ENCODE measurements around the gene MRTFA.
"Not testable (repeated sequence)": the region's sequence is repeated elsewhere in the genome, so short reads cannot be mapped to it uniquely, and the experiment has no call there.

Gene MRTFA

DNA sequence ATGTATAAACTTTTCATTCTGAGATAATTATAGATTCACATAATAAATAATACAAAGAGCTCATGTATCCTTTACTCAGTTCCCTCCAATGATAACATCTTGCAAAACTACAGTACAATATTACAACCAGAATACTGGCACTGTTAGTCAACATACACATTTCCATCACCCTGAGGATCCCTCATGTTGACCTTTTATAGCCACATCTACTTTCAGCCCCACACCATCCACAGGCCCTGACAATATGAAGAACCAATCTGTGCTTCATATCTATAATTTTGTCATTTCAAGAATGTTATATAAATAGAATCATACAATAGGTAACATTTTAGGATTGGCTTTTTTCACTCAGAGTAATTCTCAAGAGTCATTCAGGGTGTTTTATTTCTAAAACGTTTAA lies 115.5 kb downstream of the MRTFA start:
- no peak for DNase-seq (ENCODE audit: low read depth)

DNA sequence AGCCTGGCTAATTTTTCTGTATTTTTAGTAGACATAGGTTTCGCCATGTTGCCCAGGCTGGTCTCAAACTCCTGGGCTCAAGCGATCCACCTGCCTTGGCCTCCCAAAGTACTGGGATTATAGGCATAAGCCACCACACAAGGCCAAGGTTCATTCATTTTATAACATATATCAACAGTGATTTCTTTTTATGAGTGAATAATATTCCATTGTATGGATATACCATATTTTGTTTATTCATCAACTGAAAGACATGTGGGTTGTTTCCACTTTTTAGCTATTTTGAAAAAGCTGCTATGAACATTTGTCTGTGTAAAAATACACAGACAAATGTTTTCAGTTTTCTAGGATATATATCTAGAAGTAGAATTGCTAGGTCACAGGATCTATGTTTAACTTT lies 116.0 kb downstream of the MRTFA start:
- no peak for DNase-seq (ENCODE audit: low read depth)

DNA sequence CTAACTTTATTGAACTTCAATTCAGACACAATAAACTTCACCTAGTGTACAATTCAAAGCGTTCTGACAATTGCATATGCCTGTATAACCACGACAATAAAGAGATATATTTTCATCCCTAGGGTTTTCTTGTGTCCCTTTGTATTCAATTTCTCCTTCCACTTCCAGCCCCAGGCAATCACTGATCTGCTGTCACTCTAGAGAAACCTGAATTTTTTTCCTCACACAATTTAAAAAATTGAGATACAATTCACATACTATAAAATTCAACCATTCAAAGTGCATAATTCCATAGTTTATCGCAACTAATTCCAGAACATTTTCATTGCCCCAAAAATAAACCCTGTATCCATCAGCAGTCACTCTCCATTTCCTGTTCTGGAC lies 116.6 kb downstream of the MRTFA start:
- no peak for DNase-seq (ENCODE audit: low read depth)

DNA sequence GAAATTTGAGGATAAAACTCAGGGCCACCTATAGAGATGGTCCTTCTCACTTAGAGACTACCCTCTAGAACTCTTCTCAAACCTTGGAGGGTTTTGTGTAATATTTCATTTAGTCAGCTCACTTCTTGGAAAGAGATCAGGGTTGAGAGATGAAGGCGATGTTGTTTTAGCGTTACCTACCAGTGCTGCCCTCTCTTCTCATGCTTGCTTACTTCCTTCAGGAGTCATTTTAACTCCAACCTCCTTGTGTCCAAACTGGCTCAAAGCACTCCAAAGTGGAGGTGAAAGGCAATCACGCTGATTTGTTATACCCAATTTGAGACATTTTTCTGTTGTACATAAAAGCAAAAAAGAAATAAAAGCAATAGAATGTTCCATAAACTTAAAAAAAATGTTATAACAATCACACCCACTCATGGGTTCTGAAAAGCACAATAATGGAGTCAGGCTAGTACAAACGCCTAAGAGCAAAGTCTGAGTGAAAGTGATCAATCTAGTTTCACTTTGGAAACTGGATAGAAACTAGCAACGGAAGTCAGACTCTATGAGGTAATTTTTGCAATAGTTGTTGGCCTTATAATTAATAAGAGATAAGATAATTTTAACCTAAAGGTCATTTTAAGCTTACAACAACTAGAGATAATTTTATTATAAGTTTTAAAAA lies 117.1 kb downstream of the MRTFA start:
- no peak for DNase-seq (ENCODE audit: low read depth)

DNA sequence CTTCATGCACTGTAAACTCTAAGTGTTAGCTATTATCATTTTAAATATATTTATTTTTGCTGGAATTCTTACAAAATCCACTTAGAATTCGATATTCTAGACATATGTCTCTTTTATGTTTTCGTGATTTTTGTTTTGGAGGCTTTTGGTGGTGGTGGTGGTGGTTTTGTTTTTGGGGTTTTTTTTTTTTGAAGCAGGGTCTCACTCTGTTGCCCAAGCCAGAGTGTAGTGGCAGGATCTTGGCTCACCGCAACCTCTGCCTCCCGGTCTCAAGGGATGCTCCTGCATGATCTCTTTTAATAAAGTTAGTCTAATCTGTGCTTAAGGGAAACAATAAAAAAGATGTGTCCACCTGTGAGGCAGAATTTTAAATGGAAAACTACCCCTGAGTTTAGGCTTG lies 117.7 kb downstream of the MRTFA start:
- no peak for DNase-seq (ENCODE audit: low read depth)

DNA sequence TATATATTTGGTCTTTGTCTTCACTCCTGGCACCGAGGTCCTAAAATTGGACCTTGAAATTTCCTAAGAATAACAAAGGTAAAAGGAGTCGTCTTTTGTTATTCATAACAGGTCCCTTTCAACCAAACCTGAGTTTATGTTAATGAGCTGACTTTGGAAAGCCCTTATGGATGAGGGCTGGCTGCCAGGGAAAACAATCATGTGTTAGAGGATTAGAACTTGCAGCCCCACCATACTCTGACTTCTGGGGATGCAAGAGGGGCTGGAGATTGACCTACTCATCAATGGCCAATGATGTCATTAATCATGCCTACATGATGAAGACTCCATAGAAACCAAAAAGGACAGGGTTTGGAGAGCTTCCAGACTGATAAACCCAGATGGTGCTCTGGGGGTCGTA lies 118.9 kb downstream of the MRTFA start:
- DNase-seq (ENCODE audit: low read depth): no peak

DNA sequence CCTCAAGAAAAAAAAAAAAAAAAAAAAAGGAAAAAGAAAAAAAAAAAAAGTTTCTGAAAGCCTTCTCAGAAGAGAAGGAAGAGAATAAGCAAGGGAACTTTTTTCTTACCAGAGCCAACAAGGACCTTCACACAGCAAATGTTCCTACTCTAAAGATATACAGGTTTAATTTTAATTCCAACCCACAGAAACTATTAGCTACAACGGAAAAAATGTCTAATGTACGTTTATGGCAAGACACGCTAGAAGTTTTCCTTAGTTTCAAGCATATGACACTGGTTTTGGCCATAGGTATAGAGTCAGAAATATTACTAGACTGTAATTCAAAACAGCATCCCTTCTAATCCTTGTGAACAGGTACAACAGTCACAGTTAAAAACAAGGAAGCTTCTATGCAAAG lies 120.1 kb downstream of the MRTFA start:
- no peak for DNase-seq (ENCODE audit: low read depth)

DNA sequence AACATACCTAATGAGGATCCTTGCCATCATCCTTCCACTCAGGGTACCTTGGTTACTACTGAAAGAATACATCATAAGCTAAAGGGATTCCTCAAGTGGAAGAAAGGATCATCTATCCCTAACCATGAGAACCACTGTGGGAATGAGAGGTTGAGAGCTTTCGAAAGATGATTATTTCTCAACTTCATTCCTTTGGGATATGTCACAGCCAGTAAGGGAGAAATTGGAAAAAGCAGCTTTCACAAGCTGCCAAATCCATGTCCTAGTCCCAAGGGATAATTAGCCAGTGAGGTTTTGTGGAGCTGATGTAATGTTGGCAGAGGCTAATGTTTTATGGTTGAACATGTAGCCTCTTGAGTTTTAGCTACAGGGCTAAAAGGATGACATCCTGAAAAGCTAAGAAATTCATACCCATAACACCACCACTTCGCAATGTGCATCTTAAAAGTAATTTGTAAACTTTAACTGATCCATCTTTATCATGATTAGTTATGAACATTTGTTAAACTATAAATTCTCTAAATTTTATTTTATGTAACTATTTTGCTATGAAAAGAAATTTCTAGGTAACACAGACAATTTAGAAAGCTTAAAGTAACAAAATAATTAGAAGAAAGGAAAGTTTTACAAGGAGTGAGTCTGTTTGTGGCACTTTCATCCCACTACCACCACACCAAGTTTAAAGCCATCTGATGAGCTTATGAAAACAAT lies 123.9 kb downstream of the MRTFA start:
- DNase-seq (ENCODE audit: low read depth): no peak

DNA sequence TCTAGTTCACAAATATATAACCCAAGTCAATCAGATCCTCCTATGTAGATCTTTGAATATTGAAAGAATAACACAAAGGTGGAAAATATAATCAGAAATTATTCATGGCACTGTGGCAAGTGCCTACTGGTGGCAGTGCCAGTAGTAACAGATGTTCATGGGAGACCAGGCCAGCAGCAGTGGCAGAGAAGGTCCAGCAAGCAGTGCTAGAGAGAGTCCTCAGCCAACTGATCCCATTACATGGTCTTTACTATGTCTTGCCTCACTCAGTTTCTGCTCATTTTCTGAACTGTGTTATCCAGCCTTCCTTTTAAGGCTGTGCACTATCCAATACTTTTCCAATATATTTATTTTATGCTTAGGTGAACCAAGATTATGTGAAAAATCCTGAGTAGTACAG lies 124.9 kb downstream of the MRTFA start:
- no peak for DNase-seq (ENCODE audit: low read depth)

DNA sequence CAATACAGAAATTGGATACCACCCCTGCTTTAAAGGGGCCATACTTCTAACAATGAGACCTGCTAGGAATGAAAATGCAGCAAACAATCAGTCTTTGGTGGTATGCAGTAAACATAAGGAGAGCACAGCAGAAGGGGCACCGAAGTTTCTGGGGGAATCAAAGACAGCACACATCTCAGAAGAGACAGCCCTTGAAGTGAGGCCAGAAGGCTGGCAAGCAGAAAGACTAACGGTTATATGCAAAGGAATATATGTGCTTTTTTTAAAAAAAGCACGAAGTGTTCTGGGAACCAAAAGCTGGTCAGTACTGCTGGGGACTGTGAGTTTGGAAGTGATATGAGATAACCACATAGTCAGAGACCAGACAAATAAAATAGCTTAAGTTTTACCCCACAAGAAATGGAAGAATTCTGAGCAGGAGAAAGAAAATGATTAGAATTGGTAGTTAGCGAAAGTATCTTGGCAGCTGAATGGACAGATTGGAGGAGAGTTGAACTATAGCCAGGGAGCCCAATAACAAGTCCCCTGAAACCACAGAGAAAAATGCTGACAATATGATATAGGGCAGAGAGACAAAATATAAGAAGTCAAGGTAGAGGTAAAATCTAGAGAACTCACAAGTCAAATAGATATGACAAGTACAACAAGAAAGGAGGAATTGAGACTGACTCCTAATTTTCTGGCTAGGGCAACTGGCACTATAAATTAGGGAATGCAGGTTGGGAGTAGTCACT lies 125.7 kb downstream of the MRTFA start:
- no peak for DNase-seq (ENCODE audit: low read depth)

DNA sequence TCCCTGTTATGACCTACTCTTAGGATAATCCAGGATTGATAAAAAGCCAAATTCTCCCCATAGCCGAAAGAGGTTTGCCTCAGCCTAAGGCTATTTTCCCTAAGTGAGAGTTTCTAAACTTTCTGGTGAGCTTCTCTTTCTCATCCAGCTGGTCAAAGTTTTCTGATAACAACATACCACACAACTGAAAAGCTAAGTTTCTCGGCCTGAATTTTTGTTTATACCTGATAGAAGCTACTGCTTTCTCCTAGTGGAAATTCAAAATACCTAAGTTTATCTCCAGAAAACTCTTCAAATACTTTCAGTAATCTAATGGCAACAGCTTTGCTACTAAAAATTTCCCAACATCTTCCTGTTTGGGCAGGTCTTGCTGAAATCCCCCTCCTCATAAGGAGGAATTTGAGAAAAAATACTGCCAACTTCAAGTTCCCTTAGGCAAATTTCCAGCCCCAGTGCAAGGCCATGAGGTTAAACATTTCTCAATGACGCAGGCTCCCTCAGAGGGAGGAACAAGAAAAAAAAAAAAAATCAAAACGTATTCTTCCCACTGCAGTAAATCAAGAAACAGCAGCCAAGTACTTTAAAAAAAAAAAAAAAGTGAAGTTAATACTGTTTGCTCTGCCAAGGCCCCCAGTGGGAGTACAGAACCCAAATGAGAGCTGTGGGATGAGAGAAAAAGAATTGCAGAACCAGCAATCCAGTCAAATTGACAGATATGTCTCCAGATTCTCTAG lies 127.0 kb downstream of the MRTFA start:
- no peak for DNase-seq (ENCODE audit: low read depth)

DNA sequence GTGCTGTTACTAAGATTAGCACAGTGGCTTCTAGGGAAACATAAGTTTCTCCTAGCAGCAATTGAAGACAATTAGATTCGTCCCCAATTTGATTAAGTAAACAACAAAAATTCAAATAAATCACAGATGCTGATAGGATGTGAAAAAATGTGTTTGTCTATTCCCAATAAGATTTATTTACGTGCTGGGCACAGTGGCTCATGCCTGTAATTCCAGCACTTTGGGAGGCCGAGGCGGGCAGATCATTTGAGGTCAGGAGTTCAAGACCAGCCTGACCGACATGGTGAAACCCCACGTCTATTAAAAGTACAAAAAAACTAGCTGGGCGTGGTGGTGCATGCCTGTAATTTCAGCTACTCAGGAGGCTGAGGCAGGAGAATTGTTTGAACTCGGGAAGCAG lies 128.5 kb downstream of the MRTFA start:
- DNase-seq (ENCODE audit: low read depth): not testable (repeated sequence)

DNA sequence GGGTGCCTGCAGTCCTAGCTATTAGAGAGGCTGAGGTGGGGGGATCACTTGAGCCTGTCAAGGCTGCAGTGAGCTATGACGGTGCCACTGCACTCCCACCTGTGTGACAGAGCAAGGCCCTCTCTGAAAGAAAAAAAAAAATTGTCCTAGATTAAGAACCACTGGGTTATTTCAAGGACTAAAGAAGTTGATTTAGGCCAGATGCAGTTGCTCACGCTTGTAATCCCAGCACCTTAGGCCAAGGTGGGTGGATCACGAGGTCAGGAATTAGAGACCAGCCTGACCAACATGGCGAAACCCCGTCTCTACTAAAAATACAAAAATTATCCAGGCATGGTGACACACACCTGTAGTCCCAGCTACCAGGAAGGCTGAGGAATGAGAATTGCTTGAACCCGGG lies 129.0 kb downstream of the MRTFA start:
- DNase-seq (ENCODE audit: low read depth): no peak

DNA sequence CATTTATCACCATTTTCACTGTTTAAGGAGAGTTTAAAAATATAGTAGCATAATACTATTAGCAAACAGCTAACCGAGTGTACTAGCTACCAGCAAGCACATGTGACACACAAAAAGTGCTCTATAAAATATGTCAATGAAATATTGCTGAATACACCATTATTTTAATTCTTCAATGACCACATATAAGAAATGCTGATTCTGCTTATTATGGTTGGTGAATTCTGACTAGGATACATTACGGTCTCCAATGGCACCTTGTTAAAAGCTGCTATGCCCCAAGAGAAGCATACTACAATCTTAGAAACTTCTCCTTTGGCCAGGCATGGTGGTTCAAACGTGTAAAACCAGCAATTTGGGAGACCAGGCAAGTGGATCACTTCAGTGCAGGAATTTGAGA lies 129.8 kb downstream of the MRTFA start:
- DNase-seq (ENCODE audit: low read depth): no peak

DNA sequence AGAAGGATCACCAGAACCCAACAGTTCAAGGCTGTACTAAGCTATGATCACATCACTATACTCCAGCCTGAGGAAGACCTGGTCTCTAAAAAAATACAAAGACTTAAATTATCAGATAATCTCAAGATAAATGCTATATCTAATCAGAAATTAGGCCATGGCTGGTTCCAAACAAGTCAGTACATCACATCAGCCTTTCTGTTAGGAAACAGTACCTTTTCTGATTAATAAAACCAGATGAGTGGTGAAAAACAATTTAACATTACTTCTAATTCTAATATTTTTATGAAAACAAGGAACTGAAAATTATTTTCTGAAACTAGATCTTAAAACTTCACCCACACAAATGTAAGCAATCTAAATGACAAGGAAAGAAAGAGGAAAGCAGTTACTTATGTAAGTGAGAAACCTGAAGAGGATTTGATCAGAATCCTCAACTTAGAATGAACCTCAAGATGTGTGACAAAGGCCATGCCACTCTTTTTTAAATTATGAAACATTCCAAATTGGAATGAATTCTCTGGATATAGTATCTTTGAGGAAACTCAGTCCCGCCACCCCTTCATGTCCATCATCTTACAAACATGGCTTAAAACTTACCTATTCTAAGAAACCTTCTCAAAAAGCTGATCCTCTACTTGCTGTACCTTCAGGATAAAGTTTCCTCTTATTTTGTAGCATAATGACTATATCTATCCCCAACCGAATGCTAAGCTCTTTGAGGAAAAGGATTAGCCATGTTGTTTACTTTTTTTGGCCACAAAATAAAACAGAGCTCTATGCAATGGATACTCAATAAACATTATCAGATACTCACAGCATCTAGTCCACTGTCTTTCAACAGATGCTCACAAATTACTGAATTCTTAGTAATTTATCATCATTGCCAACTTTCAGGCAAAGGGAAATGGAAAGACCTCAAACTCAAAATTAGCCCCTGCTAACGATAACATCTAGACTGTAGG lies 132.0 kb downstream of the MRTFA start:
- no peak for DNase-seq (ENCODE audit: low read depth)

DNA sequence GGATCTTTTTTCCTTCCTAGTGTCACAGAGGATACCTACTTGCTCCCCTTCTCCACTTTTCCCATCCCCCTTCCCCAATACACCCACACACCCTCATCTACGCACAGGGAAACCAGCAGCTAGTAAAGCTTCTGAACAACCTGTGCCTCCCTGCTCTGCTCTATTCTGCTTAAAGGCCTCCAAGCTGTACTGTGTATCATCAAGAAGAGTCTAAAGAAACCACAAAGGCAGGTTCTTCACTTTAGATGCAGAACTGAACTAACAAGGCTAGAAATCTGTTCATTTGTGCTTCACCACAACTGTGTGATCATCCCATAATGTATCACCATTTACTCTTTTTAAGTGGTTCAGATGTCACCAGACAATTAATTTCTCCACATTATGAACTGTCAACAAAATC lies 133.6 kb downstream of the MRTFA start:
- DNase-seq (ENCODE audit: low read depth): no peak

DNA sequence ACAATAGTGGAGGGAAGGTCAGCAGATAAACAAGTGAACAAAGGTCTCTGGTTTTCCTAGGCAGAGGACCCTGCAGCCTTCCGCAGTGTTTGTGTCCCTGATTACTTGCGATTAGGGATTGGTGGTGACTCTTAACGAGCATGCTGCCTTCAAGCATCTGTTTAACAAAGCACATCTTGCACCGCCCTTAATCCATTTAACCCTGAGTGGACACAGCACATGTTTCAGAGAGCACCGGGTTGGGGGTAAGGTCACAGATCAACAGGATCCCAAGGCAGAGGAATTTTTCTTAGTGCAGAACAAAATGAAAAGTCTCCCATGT lies 136.1 kb downstream of the MRTFA start:
- DNase-seq (ENCODE audit: low read depth): not testable (repeated sequence)

DNA sequence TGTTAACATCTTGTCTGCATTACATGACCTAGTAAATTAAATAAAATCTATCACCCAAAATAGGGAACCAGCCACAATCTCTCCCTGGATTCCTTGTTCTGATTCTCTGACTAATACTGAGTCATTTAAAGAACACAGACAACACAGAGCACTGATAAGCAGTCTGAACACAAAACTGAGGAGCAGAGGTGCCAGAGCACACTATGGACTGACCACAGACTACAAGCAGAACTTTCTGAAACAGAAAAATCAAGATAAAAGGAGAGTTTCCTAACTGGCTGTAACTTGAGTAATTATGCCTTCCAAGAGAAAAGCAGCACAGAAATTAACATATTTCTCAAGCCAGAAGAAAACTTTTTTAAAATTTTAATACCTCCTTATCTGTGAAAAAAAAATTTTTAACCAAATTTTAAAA lies 137.3 kb downstream of the MRTFA start:
- no peak for DNase-seq (ENCODE audit: low read depth)

DNA sequence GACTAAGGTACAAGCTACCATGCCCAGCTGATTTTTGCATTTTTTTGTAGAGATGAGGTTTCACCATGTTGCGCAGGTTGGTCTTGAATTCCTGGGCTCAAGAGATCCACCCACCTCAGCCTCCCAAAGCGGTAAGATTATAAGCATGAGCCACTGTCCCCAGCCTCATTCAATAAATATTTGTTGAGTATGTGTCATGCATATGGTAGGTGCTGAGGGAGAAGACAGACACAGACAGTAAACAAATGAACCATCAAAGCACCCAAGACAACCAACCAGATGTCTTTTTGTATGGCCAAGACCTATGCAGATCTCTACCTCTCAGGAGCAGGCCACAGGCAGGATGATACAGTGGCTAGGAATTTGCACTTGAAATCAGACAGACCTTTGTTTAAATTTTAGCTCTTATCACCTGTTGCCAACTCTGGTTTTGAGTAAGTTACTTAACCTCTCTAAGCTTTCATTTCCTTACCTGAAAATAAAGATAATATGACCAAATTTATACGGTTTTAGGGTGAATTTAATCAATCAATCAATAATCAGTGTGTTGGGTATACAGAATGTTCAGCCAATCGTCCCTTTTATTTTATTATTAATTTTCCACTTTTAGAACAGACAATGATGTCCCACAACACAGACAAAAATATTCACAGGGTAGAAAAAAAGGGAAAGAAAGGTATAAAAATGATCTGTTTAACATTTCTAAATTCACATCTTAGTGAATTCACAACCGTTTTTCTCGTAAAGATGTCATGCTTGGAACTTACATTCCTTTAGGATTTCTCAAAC lies 137.9 kb downstream of the MRTFA start:
- no peak for DNase-seq (ENCODE audit: low read depth)

DNA sequence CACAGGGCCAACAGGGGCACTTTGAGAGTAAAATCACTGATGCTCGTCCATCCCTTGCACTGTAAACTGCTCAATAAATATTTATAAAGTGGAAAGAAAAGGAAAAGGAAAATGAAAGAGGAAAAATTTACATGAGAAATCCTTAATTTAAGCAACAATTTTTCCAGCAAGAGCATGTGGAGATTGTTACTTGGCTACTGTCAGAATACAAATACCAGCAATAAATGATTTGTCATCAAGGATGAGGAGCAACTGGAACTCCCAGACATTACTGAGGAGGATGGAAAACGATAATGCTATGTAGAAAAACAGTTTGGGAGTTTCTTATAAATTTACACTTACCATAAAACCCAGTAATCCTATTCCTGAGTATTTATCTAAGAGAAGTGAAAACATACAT lies 143.1 kb downstream of the MRTFA start:
- no peak for DNase-seq (ENCODE audit: low read depth)
